Measurements from ENCODE around the gene LMNTD2.

The LMNTD2 gene

DNA sequence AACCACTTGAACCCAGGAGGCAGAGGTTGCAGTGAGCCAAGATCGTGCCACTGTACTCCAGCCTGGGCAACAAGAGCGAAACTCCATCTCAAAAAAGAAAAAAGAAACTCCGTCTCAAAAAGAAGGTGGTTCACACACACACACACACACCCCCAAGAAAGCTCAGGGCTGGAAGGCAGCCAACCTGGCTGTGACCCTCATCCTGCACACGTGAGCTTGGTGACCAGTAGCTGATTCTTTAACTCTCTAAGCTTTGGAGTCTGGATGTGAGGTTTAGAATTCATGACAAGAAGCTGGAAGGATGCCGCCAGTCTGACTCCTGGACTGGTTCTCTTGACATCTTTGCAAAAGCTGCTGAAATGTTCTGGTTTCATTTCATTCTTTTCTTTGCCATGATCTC, 51.6 kb downstream of the LMNTD2 start:
- DNase-seq, result no peak

DNA sequence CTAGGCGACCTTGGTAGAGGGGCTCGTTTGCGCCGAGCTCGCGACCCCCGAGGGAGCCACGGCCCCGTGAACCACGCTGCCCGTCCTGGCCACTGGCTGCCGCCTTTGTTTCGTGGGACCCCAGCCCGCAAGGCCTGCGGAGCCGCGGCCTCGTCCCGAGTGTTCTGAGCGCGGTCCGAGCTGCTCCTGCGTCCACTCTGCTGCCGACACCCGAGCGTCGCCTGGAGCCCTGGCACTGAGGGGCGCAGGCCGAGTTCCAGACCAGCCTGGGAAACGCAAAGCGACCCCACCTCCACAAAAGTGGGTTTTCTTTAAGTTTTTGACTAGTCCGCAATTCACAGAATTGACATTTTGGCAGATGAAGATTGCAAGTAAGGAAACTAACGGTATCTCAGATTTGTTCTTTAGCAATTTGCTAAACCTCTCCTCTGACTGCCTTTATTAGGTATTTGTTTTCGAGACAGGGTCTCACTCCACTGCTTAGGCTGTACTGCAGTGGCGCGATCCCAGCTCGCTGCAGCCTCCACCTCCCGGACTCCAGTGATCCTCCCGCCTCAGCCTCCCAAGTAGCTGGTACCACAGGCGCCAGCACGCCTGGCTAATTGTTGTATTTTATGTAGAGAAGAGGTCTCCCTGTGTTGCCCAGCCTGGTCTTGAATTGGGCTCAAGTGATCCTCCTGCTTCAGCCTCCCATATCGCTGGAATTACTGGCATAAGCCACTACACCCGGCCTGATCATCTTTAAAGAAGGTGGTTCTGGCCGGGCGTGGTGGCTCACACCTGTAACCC, 52.6 kb downstream of the LMNTD2 start:
- DNase-seq, result no peak

DNA sequence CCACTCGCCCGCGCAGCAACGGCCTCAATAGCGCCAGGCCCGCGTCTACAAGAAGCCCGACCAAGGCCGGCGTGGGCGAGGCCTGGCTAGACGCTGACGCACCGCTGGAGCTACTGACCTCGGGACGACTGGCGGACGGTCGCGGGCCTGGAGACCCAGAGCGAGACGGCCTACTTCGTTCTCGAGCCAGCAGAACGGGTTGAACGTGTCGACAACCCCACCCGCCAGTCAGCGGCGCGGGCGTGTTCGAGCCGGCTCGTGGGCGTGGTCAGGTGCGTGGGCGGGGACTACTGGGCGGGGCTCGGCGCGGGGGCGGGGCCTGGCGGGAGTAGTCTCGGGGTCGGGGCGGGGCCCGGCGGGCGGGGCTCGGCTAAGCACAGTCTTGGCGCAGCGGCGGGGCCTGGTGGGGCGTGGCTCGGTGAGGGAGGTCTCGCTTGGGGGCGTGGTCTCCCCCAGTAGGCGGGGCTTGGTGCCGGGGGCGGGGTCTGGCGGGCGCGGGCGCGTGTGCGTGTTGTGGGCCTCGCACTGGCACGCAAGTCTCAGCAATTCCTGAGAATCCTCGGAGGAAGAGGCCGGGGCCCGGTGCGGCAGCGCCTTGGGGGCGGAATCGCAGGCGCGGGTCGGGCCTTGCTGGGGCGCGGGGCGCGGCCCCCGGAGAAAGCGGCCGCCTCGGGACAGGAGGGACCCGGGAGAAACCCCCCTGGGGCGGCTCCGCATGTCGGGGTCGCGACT, 53.4 kb downstream of the LMNTD2 start, which contains the start of gene RNH1:
TSS of gene RNH1 (minus strand) at position 248 of the 732 bp plus-strand sequence. CDS start 5,080 bp downstream, outside the sequence.
- DNase-seq, result peak; percentile 94 to 100 (median 99)

DNA sequence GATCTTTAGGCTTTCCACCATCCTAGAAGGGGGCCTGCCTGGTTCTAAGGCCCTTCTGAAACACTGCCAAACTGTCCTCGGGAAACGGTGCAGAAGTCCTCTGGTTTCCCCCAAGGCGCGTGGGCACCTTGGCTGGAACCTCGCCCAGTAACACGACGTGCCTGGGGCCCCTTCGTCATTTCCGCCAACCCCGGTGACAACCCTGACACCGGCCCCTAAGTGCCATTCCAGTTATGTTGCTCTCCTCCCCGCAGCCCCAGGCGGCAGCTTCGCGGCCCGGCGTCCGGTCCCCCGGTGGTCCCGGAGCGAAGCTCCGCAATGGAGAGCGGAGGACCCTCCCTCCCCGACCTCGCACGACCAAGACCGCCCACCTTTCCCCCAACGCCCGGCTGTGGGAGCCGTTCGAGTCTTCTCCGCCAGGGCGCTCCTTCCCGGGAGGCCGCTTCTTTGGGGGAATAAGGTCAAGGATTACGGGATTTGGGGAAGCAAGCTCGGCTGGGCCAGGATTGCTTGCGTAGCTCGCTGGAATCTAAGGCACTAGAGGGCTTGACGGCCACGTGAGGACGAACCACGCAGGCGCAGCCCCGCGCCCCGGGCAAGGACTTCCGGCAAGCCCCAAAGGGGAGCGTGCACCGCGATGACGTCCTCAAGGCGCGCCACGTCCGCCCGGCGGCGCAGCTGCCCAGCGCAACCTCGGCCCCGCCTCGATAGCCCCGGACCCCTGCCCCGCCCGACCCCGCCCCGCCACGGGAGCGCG, 54.1 kb downstream of the LMNTD2 start:
- DNase-seq, result peak; percentile 95 to 98 (median 96)

DNA sequence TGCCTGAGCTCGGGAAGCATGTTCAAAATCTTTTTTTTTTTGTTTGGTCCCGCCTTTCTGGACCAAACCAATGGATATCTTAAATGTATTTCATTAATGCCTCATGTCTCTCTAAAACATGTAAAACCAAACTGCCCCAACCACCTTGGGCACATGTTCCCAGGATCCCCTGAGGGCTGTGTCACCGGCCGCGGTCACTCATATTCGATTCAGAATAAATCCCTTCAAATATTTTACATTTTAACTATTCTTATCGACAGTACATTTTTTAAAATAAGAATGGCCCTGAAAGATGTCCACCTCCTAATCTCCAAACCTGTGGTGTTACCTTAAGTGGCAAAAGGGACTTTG, 55.6 kb downstream of the LMNTD2 start:
- DNase-seq, result no peak
